Small intestine (tissue), 7 donors: ENCODE data around the gene HID1. TPM values are rescaled to one million over a fixed set of nuclear protein-coding genes. Genes with fewer than 3 reads are reported as not detected.

ENCODE experiments used
- DNase-seq, 2 donors: peaks; one replicate each; pipeline versions ENCODE4 v3.0.0 to v3.0.0-alpha.2; 2013
- FAIRE-seq: peaks from 2 replicates; lab custom pipeline; 2012; peaks lifted over from hg19 to GRCh38; lab: Jason Lieb, UNC
- H3K27ac ChIP-seq, 3 donors: one replicate each; pipeline ENCODE4 v1.5.1; 2013; ENCODE audit warnings: low read length in 2 of 3, mild to moderate bottlenecking in 2 of 3, control low read depth in 1 of 3, inconsistent platforms in 1 of 3, low read depth in 1 of 3, moderate library complexity in 1 of 3
- H3K27me3 ChIP-seq, 3 donors: one replicate each; pipeline ENCODE4 v1.6.1; 2013; ENCODE audit warnings: low read length in 3 of 3, inconsistent platforms in 1 of 3; ENCODE audit not compliant: control insufficient read depth in 3 of 3, insufficient read depth in 3 of 3
- H3K36me3 ChIP-seq, 3 donors: one replicate each; pipeline ENCODE4 v1.6.1; 2013; ENCODE audit warnings: low read length in 3 of 3, inconsistent platforms in 1 of 3, low read depth in 1 of 3, mild to moderate bottlenecking in 1 of 3, moderate library complexity in 1 of 3; ENCODE audit not compliant: control insufficient read depth in 3 of 3, insufficient read depth in 2 of 3
- H3K4me1 ChIP-seq, 3 donors: one replicate each; pipeline ENCODE4 v1.6.1; 2013; ENCODE audit warnings: low read length in 2 of 3, inconsistent platforms in 1 of 3, low read depth in 1 of 3, mild to moderate bottlenecking in 1 of 3, moderate library complexity in 1 of 3; ENCODE audit not compliant: control insufficient read depth in 3 of 3, insufficient read depth in 2 of 3
- H3K4me3 ChIP-seq, 3 donors: one replicate each; pipeline ENCODE4 v1.5.1; 2013; ENCODE audit warnings: low read length in 3 of 3, control low read depth in 1 of 3, inconsistent platforms in 1 of 3, low read depth in 1 of 3, mild to moderate bottlenecking in 1 of 3, moderate library complexity in 1 of 3
- H3K9me3 ChIP-seq, 2 donors: one replicate each; pipeline ENCODE4 v1.6.1; 2013; ENCODE audit warnings: low read depth in 1 of 2, low read length in 1 of 2; ENCODE audit not compliant: control insufficient read depth in 2 of 2, insufficient read depth in 1 of 2
- WGBS, 3 donors: extraction: QIAGEN DNeasy Blood & Tissue Kit; methylation state at CpG; one replicate each; pipeline ENCODE4 v1.1.7; 2013; 5-methylcytosine and 5-hydroxymethylcytosine counted together
- polyA plus RNA-seq, 4 donors: library from polyadenylated mRNA; stranded (reverse) in 3 of 4; unstranded in 1 of 4; fragments of 200-250 nt in 3 of 4; fragments of 120-200 nt in 1 of 4; gene quantifications; one replicate each; pipeline versions ENCODE4 v1.2.1 to v1.2.3, GENCODE V29; 2013
- donor health status: healthy with polysubstance abuse.
- donor health status: control.
- donor health status: control.
- donor health status: Bipolar disorder and iron deficiency.
- donor health status: healthy.

HID1 gene
- polyA plus RNA-seq, 4 donors: 37.0 to 60.4 (median 40.6) TPM

DNA sequence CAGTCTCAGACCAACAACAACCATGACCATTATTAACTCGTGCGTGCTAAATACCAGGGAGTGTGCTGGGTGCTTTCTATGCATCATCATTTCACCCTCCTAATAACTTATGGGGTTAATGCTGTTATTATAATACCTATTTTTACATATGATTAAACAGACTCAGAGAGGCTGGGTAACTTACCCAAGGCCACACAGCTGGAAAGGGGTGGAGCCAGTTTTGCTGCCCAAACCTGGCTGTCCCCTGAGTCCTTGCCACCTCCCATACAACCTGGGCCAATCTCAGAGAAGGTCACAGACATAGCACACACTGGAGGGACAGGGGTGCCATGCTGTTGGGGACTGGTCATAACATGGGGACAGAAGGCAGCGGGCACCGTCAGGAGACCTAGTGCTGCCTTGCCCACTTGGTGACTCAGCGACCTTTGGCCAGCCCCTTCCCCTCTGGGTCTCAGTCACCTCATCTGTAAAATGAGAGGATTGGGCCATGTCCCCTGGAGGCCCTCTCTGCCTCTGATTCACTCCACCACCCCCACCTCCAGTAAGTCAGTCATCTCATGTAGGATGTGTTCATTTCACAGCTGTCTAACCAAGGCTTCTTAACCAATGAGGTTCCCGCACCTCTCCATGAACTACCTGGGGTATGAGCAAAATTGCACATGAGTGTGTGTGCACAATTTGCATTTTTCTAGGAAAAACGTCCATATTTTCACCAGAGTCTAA is 67.7 kb downstream of the HID1 start:
- H3K4me3 ChIP-seq: no peak overlapping the region
- FAIRE-seq: no peak
- H3K27me3 ChIP-seq: peaks cover 0 to 3% (median 2%) of the 10 kb centered on the region in 3 donors
- no peak for DNase-seq
- no peaks in the 10 kb centered on the region for H3K4me1 ChIP-seq
- H3K9me3 ChIP-seq: no peaks in the 10 kb centered on the region
- no peak overlapping the region for H3K27ac ChIP-seq
- no peaks in the 10 kb centered on the region for H3K36me3 ChIP-seq
- 70 to 74% (median 70%) methylated on average over 7 of the region's 7 CpGs for WGBS, 3 donors

DNA sequence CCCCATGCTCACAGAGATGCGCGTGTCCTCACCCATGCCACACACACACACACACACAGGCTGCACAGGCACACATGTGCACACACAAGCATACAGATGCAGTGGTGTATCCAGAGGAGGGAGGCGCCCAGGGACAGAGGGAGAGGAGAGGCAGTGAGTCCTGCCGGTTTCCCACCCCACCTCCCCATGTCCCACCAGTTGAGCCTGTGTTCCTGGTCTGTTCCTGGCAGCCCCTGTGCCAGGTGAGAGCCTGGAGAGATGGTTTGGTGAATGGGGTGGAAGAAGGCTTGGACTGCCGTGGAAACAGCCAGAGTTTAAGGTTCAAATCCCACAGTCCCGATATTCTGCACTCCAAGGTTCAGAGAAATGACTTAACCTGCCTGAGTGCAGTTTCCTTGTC is 68.9 kb downstream of the HID1 start:
- WGBS, 3 donors: 40 to 66% (median 51%) methylated on average over 6 of the region's 6 CpGs
- Histone ChIP-seq H3K4me3 (no peak overlapping the region), H3K4me1 (no peaks in the 10 kb centered on the region), H3K36me3 (no peaks in the 10 kb centered on the region), H3K27ac (no peak overlapping the region), H3K9me3 (no peaks in the 10 kb centered on the region), H3K27me3 (peaks cover 0 to 3% (median 0%) of the 10 kb centered on the region in 3 donors)
- no peak for DNase-seq
- FAIRE-seq: no peak

DNA sequence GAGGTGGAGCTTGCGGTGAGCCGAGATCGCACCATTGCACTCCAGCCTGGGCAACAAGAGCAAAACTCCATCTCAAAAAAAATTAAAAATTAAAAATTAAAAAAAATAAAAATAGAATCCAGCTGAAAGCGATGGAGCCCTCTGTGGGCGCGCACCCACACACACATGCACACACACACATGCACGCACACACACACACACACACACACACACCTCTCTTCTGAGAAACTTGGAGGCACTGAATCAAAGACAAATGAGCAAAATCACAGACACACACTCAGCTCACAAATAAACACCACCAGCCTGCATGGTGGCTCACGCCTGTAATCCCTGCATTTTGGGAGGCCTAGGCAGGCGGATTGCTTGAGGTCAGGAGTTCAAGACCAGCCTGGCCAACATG is 69.5 kb downstream of the HID1 start:
- WGBS, 3 donors: 79 to 87% (median 82%) methylated on average over 9 of the region's 9 CpGs
- H3K27ac ChIP-seq: no peak overlapping the region
- H3K4me1 ChIP-seq: no peaks in the 10 kb centered on the region
- no peak overlapping the region for H3K4me3 ChIP-seq
- H3K27me3 ChIP-seq: peaks cover 0 to 3% (median 0%) of the 10 kb centered on the region in 3 donors
- H3K9me3 ChIP-seq: no peaks in the 10 kb centered on the region
- no peak for DNase-seq
- no peak for FAIRE-seq
- H3K36me3 ChIP-seq: no peaks in the 10 kb centered on the region

DNA sequence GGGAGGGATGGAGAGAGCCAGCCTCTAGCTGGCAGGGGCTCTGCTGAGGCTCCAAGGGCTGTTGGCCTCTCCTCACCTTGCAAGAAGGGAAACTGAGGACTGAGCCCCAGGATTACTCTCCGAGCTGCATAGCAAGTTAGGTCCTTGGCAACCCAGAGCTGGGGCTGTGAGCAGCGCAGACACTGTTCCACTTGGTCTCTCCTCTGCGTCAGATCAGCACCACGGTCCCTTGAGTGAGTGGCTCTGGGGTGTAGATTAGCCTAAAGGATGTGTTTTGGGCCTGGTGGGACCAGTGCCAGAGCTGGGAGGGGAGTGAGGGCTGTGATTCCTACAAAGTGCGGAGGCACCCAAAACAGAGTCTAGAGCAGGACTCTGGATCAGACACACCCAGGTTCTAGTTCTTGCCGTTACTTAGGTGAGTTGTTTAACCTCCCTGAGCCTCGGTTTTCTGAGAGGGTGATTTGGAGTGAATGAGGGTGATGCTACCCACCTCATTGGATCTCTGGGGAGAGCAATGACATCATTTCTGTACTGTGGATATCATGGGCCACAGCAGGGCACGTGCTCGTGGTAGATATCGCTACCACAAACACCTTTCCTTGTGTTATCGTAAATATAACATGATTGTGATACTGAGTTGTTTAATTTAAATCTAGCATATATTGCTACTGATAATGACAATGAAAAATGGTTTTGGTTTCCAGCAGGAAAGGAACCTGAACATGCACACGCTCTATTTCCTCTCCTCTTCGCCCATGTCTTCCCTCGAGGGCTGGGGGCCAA is 71.0 kb downstream of the HID1 start:
- Histone ChIP-seq H3K4me3 (no peak overlapping the region), H3K36me3 (no peaks in the 10 kb centered on the region), H3K27me3 (peaks cover 0 to 5% (median 2%) of the 10 kb centered on the region in 3 donors), H3K4me1 (no peaks in the 10 kb centered on the region), H3K9me3 (no peaks in the 10 kb centered on the region), H3K27ac (no peak overlapping the region)
- no peak for DNase-seq
- 65 to 69% (median 66%) methylated on average over 14 of the region's 14 CpGs for WGBS, 3 donors
- FAIRE-seq: no peak

Other genes with a start within 250 kb of the HID1 start
- 10 to 100 TPM in 1 of 4 donors, 1 to 10 TPM in 3; 1.8 to 18.7 (median 4.1) TPM for gene RAB37, start 235.5 kb downstream of the HID1 start, polyA plus RNA-seq
- 100 to 1,000 TPM; 231 to 592 (median 518) TPM for gene NHERF1, start 224.1 kb downstream of the HID1 start, polyA plus RNA-seq
- 10 to 100 TPM; 12.4 to 28.3 (median 22.2) TPM for gene NAT9, start 196.4 kb downstream of the HID1 start, polyA plus RNA-seq
- gene GRIN2C, start 112.9 kb downstream of the HID1 start, polyA plus RNA-seq: under 1 TPM in 2 of 4 donors, not detected in 2; 0.28 to 0.37 TPM
- 10 to 100 TPM in 3 of 4 donors, 1 to 10 TPM in 1; 9.2 to 16.6 (median 12.5) TPM for gene FDXR, start 99.8 kb downstream of the HID1 start, polyA plus RNA-seq
- gene FADS6, start 79.1 kb downstream of the HID1 start, polyA plus RNA-seq: 10 to 100 TPM in 3 of 4 donors, 1 to 10 TPM in 1; 2.5 to 27.3 (median 25.7) TPM
- gene USH1G, start 49.5 kb downstream of the HID1 start, polyA plus RNA-seq: 1 to 10 TPM in 1 of 4 donors, under 1 TPM in 3; 0.07 to 3.1 (median 0.63) TPM
- gene OTOP2, start 48.5 kb downstream of the HID1 start, polyA plus RNA-seq: 1 to 10 TPM in 1 of 4 donors, under 1 TPM in 3; 0.22 to 5.9 (median 0.46) TPM
- 10 to 100 TPM in 2 of 4 donors, 1 to 10 TPM in 2; 3.1 to 35.7 (median 19.1) TPM for gene OTOP3, start 36.9 kb downstream of the HID1 start, polyA plus RNA-seq
- gene CDR2L, start 14.9 kb upstream of the HID1 start, polyA plus RNA-seq: 10 to 100 TPM in 3 of 4 donors, 1 to 10 TPM in 1; 2.3 to 39.6 (median 27.2) TPM
- 10 to 100 TPM; 22.4 to 73.0 (median 45.7) TPM for gene MRPL58, start 39.9 kb upstream of the HID1 start, polyA plus RNA-seq
- 100 to 1,000 TPM; 286 to 919 (median 609) TPM for gene ATP5PD, start 74.2 kb upstream of the HID1 start, polyA plus RNA-seq
- gene KCTD2, start 74.5 kb upstream of the HID1 start, polyA plus RNA-seq: 10 to 100 TPM; 12.3 to 18.0 (median 13.7) TPM
- gene SLC16A5, start 115.2 kb upstream of the HID1 start, polyA plus RNA-seq: 10 to 100 TPM; 23.5 to 35.4 (median 32.2) TPM
- gene ARMC7, start 137.2 kb upstream of the HID1 start, polyA plus RNA-seq: 10 to 100 TPM; 11.6 to 24.8 (median 18.7) TPM
- 100 to 1,000 TPM in 2 of 4 donors, 10 to 100 TPM in 2; 48.6 to 169 (median 111) TPM for gene NT5C, start 159.0 kb upstream of the HID1 start, polyA plus RNA-seq
- gene JPT1, start 181.8 kb upstream of the HID1 start, polyA plus RNA-seq: 100 to 1,000 TPM in 3 of 4 donors, 10 to 100 TPM in 1; 79.0 to 758 (median 413) TPM
- gene SUMO2, start 210.2 kb upstream of the HID1 start, polyA plus RNA-seq: 100 to 1,000 TPM in 1 of 4 donors, 10 to 100 TPM in 3; 64.3 to 305 (median 71.9) TPM
- gene NUP85, start 232.9 kb upstream of the HID1 start, polyA plus RNA-seq: 10 to 100 TPM; 39.4 to 49.6 (median 44.5) TPM